WTC11 (cell line): ENCODE data around the gene SUPT20H. TPM values are rescaled to one million over a fixed set of nuclear protein-coding genes. Genes with fewer than 3 reads are reported as not detected.

Experiments used
- ATAC-seq: fragments of 200-7000 bp; cut with Tn5 transposase; 2 replicates; pipeline ENCODE4 v1.10.0; 2021; ENCODE audit warnings: mild to moderate bottlenecking, moderate library complexity
- CTCF ChIA-PET: fragments of 300-600 bp; sonication (Branson Sonifier 250); formaldehyde crosslinking; loops from one replicate; lab custom pipeline; 2021; ENCODE audit warnings: antibody characterized with exemption; lab: Charles Lee
- POLR2A ChIA-PET: fragments of 350-600 bp; sonication (Branson Sonifier 250); formaldehyde crosslinking; loops from one replicate; lab custom pipeline; 2021; ENCODE audit warnings: antibody characterized with exemption; lab: Charles Lee
- DNase-seq: peaks from one replicate; pipeline ENCODE4 v3.0.0; 2021; ENCODE audit warnings: low spot score
- H3K27ac Mint-ChIP-seq: 2 replicates; pipeline ENCODE4 v1.8.0; 2021; ENCODE audit warnings: mixed read lengths
- H3K27me3 Mint-ChIP-seq: 2 replicates; pipeline ENCODE4 v1.8.0; 2021; ENCODE audit warnings: low read depth, mild to moderate bottlenecking, moderate library complexity, mixed read lengths
- H3K36me3 Mint-ChIP-seq: 2 replicates; pipeline ENCODE4 v1.8.0; 2021; ENCODE audit warnings: mixed read lengths
- H3K4me1 Mint-ChIP-seq: 2 replicates; pipeline ENCODE4 v1.8.0; 2022; ENCODE audit warnings: mixed read lengths
- H3K4me3 Mint-ChIP-seq: 2 replicates; pipeline ENCODE4 v1.8.0; 2021; ENCODE audit warnings: mild to moderate bottlenecking, moderate library complexity, mixed read lengths
- H3K9me3 Mint-ChIP-seq: 2 replicates; pipeline ENCODE4 v1.8.0; 2021; ENCODE audit warnings: mixed read lengths
- CBFB ChIP-seq: sonication (generic); formaldehyde crosslinking; IDR thresholded peaks from 2 replicates; pipeline ENCODE4 v1.8.1; 2022; ENCODE audit warnings: mild to moderate bottlenecking, low read depth, missing genetic modification reagents
- CREB1 ChIP-seq: sonication (generic); formaldehyde crosslinking; IDR thresholded peaks from 2 replicates; pipeline ENCODE4 v1.8.0; 2023; ENCODE audit warnings: mild to moderate bottlenecking, missing genetic modification reagents
- ESRRA ChIP-seq: sonication (generic); formaldehyde crosslinking; IDR thresholded peaks from 2 replicates; pipeline ENCODE4 v1.8.1; 2022; ENCODE audit warnings: mild to moderate bottlenecking, missing genetic modification reagents, borderline replicate concordance
- ETV6 ChIP-seq: sonication (generic); formaldehyde crosslinking; IDR thresholded peaks from 2 replicates; pipeline ENCODE4 v1.8.1; 2022; ENCODE audit warnings: mild to moderate bottlenecking, missing genetic modification reagents
- GTF2I ChIP-seq: fragments of 250-450 bp; sonication (Bioruptor Pico); conservative IDR thresholded peaks from 2 replicates; pipeline ENCODE4 v1.4.0; 2021; ENCODE audit warnings: mild to moderate bottlenecking
- MXD4 ChIP-seq: fragments of 250-450 bp; sonication (Bioruptor Pico); IDR thresholded peaks from 2 replicates; pipeline ENCODE4 v1.8.0; 2021; ENCODE audit warnings: mild to moderate bottlenecking, moderate library complexity, borderline replicate concordance
- MYBL2 ChIP-seq: sonication (generic); formaldehyde crosslinking; IDR thresholded peaks from 2 replicates; pipeline ENCODE4 v1.8.1; 2023; ENCODE audit warnings: mild to moderate bottlenecking, moderate library complexity, missing genetic modification reagents
- NFYB ChIP-seq: sonication (generic); formaldehyde crosslinking; conservative IDR thresholded peaks from 2 replicates; pipeline ENCODE4 v1.8.0; 2022; ENCODE audit warnings: low read depth, missing genetic modification reagents
- NR1H2 ChIP-seq: sonication (generic); formaldehyde crosslinking; IDR thresholded peaks from 2 replicates; pipeline ENCODE4 v1.9.0; 2021; ENCODE audit warnings: mild to moderate bottlenecking, moderate library complexity, missing genetic modification reagents
- NR3C1 ChIP-seq: sonication (generic); formaldehyde crosslinking; conservative IDR thresholded peaks from 2 replicates; pipeline ENCODE4 v1.8.1; 2023; ENCODE audit warnings: low read depth, mild to moderate bottlenecking, missing genetic modification reagents
- SOX15 ChIP-seq: fragments of 250-450 bp; sonication (Bioruptor Pico); IDR thresholded peaks from 2 replicates; pipeline ENCODE4 v1.9.0; 2021; ENCODE audit warnings: mild to moderate bottlenecking
- TEAD4 ChIP-seq: sonication (generic); formaldehyde crosslinking; IDR thresholded peaks from 2 replicates; pipeline ENCODE4 v1.8.0; 2022; ENCODE audit warnings: mild to moderate bottlenecking, missing genetic modification reagents
- TP53 ChIP-seq: sonication (generic); formaldehyde crosslinking; IDR thresholded peaks from 2 replicates; pipeline ENCODE4 v1.8.1; 2023; ENCODE audit warnings: mild to moderate bottlenecking, missing genetic modification reagents
- ZNF263 ChIP-seq: sonication (generic); formaldehyde crosslinking; IDR thresholded peaks from 2 replicates; pipeline ENCODE4 v1.8.1; 2022; ENCODE audit warnings: low read depth, mild to moderate bottlenecking, moderate library complexity, missing genetic modification reagents
- total RNA-seq: library from RNA; stranded (reverse); gene quantifications from 3 replicates; pipeline ENCODE4 v1.2.3, GENCODE V29; 2021
- TF ChIP-seq, protein P1 (sequence below): sonication (generic); formaldehyde crosslinking; IDR thresholded peaks from 2 replicates; pipeline ENCODE4 v1.8.0; 2022; ENCODE audit warnings: mild to moderate bottlenecking, missing genetic modification reagents
- TF ChIP-seq, protein P2 (sequence below): sonication (generic); formaldehyde crosslinking; IDR thresholded peaks from 2 replicates; pipeline ENCODE4 v1.8.0; 2023; ENCODE audit warnings: mild to moderate bottlenecking, missing genetic modification reagents
- TF ChIP-seq, protein P3 (sequence below): fragments of 250-450 bp; sonication (Bioruptor Pico); IDR thresholded peaks from 2 replicates; pipeline ENCODE4 v1.9.0; 2021; ENCODE audit warnings: moderate library complexity, mild to moderate bottlenecking, inconsistent platforms, borderline replicate concordance
- TF ChIP-seq, protein P4 (sequence below): sonication (generic); formaldehyde crosslinking; IDR thresholded peaks from 2 replicates; pipeline ENCODE4 v1.8.1; 2022; ENCODE audit warnings: mild to moderate bottlenecking, missing genetic modification reagents, moderate library complexity, borderline replicate concordance
- TF ChIP-seq, protein P5 (sequence below): sonication (generic); formaldehyde crosslinking; IDR thresholded peaks from 2 replicates; pipeline ENCODE4 v1.8.1; 2023; ENCODE audit warnings: mild to moderate bottlenecking, missing genetic modification reagents, moderate library complexity
- TF ChIP-seq, protein P6 (sequence below): fragments of 250-450 bp; sonication (Bioruptor Pico); IDR thresholded peaks from 2 replicates; pipeline ENCODE4 v1.9.0; 2021; ENCODE audit warnings: mild to moderate bottlenecking
- TF ChIP-seq, protein P7 (sequence below): sonication (generic); formaldehyde crosslinking; IDR thresholded peaks from 2 replicates; pipeline ENCODE4 v1.8.0; 2022; ENCODE audit warnings: missing genetic modification reagents
- TF ChIP-seq, protein P8 (sequence below): sonication (generic); formaldehyde crosslinking; IDR thresholded peaks from 2 replicates; pipeline ENCODE4 v1.8.1; 2022; ENCODE audit warnings: missing genetic modification reagents, borderline replicate concordance

Gene SUPT20H
- total RNA-seq, 1 experiment from 2014 or later = 68.0 TPM

DNA sequence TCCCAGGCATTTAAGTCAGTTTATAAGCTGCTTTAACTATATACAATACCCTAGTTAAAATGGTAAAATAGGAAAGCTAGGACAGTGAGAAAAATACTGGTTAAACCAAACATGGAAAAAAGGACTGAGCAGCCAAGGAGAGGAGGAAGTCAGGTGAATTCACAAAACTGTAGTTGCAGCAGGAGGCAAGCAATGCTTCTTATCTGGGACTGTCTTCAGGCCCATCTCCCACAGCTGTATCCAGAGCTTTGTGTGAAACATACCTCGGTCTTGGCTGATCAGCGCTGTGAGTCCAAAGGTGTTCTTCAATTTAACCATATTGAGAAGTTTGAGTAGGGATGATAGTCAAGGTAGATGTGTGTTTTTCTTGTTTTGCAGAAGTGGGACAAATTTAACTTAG, 15.7 kb upstream of the SUPT20H start:
- Mint-ChIP-seq H3K27me3 (no peaks in the 10 kb centered on the region), H3K36me3 (no peaks in the 10 kb centered on the region), H3K4me1 (peaks cover 8% of the 10 kb centered on the region), H3K27ac (0 out of 2 replicates have a peak overlapping the region, but pooled peaks have one; percentile 29), H3K4me3 (no peak overlapping the region), H3K9me3 (no peaks in the 10 kb centered on the region)
- ChIA-PET POLR2A (interaction anchor here (0.6 kb wide), 1 partner anchor 11 kb away, joined by 6 read pairs; no protein-coding TSS in a partner anchor), CTCF (no interaction called here)
- DNase-seq (no peak), ATAC-seq (peak; percentile 69; the same call in 1 of the 2 replicates)
- TF ChIP-seq, protein P1, sequence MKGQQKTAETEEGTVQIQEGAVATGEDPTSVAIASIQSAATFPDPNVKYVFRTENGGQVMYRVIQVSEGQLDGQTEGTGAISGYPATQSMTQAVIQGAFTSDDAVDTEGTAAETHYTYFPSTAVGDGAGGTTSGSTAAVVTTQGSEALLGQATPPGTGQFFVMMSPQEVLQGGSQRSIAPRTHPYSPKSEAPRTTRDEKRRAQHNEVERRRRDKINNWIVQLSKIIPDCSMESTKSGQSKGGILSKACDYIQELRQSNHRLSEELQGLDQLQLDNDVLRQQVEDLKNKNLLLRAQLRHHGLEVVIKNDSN = no peak
- TF ChIP-seq ZNF263 (no peak), TP53 (CRISPR knock-in tag) (no peak)

DNA sequence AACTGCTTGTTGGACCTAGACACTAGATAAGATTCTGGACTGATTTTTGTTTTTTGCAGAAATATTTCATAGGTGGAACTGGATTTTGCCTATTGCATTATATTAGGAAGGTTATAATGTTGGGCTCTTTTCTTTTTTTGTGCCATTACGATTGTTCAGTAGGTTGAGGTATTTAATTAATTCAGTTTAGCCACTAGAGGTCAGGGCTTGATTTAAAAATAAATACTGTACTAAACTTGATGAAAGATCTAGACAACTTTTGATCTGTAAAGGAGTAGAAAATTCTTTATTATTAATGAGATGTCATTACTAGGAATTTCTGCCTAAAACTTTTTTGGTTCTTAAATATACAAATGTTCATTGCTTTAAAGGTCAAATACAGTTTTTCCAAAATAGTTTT, 15.2 kb upstream of the SUPT20H start:
- no peaks in the 10 kb centered on the region for H3K36me3 Mint-ChIP-seq
- no peaks in the 10 kb centered on the region for H3K9me3 Mint-ChIP-seq
- ChIA-PET POLR2A (no interaction called here), CTCF (no interaction called here)
- peaks cover 8% of the 10 kb centered on the region for H3K4me1 Mint-ChIP-seq
- no peak overlapping the region for H3K4me3 Mint-ChIP-seq
- ATAC-seq (peak; percentile 41), DNase-seq (no peak)
- H3K27ac Mint-ChIP-seq = peak overlapping the region; percentile 63; the same call in 1 of the 2 replicates
- H3K27me3 Mint-ChIP-seq = no peaks in the 10 kb centered on the region
- TF ChIP-seq ETV6 (CRISPR knock-in tag) = no peak
- TF ChIP-seq, protein P2, sequence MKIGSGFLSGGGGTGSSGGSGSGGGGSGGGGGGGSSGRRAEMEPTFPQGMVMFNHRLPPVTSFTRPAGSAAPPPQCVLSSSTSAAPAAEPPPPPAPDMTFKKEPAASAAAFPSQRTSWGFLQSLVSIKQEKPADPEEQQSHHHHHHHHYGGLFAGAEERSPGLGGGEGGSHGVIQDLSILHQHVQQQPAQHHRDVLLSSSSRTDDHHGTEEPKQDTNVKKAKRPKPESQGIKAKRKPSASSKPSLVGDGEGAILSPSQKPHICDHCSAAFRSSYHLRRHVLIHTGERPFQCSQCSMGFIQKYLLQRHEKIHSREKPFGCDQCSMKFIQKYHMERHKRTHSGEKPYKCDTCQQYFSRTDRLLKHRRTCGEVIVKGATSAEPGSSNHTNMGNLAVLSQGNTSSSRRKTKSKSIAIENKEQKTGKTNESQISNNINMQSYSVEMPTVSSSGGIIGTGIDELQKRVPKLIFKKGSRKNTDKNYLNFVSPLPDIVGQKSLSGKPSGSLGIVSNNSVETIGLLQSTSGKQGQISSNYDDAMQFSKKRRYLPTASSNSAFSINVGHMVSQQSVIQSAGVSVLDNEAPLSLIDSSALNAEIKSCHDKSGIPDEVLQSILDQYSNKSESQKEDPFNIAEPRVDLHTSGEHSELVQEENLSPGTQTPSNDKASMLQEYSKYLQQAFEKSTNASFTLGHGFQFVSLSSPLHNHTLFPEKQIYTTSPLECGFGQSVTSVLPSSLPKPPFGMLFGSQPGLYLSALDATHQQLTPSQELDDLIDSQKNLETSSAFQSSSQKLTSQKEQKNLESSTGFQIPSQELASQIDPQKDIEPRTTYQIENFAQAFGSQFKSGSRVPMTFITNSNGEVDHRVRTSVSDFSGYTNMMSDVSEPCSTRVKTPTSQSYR (CRISPR knock-in tag) = no peak
- TF ChIP-seq GTF2I (CRISPR knock-in tag) = no peak
- TF ChIP-seq SOX15 = no peak
- TF ChIP-seq MXD4 = no peak
- no peak for TF ChIP-seq MYBL2 (CRISPR knock-in tag)
- TF ChIP-seq, protein P3, sequence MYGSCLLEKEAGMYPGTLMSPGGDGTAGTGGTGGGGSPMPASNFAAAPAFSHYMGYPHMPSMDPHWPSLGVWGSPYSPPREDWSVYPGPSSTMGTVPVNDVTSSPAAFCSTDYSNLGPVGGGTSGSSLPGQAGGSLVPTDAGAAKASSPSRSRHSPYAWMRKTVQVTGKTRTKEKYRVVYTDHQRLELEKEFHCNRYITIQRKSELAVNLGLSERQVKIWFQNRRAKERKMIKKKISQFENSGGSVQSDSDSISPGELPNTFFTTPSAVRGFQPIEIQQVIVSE (CRISPR knock-in tag) = no peak
- no peak for TF ChIP-seq NR1H2 (CRISPR knock-in tag)
- TF ChIP-seq CBFB (CRISPR knock-in tag) = no peak
- TF ChIP-seq, protein P4, sequence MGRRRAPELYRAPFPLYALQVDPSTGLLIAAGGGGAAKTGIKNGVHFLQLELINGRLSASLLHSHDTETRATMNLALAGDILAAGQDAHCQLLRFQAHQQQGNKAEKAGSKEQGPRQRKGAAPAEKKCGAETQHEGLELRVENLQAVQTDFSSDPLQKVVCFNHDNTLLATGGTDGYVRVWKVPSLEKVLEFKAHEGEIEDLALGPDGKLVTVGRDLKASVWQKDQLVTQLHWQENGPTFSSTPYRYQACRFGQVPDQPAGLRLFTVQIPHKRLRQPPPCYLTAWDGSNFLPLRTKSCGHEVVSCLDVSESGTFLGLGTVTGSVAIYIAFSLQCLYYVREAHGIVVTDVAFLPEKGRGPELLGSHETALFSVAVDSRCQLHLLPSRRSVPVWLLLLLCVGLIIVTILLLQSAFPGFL (CRISPR knock-in tag) = no peak
- TF ChIP-seq ESRRA (CRISPR knock-in tag) = no peak
- TF ChIP-seq NFYB (CRISPR knock-in tag) = no peak
- no peak for TF ChIP-seq NR3C1 (CRISPR knock-in tag)
- TF ChIP-seq, protein P5, sequence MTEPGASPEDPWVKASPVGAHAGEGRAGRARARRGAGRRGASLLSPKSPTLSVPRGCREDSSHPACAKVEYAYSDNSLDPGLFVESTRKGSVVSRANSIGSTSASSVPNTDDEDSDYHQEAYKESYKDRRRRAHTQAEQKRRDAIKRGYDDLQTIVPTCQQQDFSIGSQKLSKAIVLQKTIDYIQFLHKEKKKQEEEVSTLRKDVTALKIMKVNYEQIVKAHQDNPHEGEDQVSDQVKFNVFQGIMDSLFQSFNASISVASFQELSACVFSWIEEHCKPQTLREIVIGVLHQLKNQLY (CRISPR knock-in tag) = no peak
- TF ChIP-seq, protein P6, sequence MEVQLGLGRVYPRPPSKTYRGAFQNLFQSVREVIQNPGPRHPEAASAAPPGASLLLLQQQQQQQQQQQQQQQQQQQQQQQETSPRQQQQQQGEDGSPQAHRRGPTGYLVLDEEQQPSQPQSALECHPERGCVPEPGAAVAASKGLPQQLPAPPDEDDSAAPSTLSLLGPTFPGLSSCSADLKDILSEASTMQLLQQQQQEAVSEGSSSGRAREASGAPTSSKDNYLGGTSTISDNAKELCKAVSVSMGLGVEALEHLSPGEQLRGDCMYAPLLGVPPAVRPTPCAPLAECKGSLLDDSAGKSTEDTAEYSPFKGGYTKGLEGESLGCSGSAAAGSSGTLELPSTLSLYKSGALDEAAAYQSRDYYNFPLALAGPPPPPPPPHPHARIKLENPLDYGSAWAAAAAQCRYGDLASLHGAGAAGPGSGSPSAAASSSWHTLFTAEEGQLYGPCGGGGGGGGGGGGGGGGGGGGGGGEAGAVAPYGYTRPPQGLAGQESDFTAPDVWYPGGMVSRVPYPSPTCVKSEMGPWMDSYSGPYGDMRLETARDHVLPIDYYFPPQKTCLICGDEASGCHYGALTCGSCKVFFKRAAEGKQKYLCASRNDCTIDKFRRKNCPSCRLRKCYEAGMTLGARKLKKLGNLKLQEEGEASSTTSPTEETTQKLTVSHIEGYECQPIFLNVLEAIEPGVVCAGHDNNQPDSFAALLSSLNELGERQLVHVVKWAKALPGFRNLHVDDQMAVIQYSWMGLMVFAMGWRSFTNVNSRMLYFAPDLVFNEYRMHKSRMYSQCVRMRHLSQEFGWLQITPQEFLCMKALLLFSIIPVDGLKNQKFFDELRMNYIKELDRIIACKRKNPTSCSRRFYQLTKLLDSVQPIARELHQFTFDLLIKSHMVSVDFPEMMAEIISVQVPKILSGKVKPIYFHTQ = no peak
- TF ChIP-seq TEAD4 (CRISPR knock-in tag) = no peak
- TF ChIP-seq, protein P7, sequence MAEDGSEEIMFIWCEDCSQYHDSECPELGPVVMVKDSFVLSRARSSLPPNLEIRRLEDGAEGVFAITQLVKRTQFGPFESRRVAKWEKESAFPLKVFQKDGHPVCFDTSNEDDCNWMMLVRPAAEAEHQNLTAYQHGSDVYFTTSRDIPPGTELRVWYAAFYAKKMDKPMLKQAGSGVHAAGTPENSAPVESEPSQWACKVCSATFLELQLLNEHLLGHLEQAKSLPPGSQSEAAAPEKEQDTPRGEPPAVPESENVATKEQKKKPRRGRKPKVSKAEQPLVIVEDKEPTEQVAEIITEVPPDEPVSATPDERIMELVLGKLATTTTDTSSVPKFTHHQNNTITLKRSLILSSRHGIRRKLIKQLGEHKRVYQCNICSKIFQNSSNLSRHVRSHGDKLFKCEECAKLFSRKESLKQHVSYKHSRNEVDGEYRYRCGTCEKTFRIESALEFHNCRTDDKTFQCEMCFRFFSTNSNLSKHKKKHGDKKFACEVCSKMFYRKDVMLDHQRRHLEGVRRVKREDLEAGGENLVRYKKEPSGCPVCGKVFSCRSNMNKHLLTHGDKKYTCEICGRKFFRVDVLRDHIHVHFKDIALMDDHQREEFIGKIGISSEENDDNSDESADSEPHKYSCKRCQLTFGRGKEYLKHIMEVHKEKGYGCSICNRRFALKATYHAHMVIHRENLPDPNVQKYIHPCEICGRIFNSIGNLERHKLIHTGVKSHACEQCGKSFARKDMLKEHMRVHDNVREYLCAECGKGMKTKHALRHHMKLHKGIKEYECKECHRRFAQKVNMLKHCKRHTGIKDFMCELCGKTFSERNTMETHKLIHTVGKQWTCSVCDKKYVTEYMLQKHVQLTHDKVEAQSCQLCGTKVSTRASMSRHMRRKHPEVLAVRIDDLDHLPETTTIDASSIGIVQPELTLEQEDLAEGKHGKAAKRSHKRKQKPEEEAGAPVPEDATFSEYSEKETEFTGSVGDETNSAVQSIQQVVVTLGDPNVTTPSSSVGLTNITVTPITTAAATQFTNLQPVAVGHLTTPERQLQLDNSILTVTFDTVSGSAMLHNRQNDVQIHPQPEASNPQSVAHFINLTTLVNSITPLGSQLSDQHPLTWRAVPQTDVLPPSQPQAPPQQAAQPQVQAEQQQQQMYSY = no peak
- TF ChIP-seq CREB1 (CRISPR knock-in tag) = no peak
- TF ChIP-seq, protein P8, sequence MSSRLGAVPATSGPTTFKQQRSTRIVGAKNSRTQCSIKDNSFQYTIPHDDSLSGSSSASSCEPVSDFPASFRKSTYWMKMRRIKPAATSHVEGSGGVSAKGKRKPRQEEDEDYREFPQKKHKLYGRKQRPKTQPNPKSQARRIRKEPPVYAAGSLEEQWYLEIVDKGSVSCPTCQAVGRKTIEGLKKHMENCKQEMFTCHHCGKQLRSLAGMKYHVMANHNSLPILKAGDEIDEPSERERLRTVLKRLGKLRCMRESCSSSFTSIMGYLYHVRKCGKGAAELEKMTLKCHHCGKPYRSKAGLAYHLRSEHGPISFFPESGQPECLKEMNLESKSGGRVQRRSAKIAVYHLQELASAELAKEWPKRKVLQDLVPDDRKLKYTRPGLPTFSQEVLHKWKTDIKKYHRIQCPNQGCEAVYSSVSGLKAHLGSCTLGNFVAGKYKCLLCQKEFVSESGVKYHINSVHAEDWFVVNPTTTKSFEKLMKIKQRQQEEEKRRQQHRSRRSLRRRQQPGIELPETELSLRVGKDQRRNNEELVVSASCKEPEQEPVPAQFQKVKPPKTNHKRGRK (CRISPR knock-in tag) = no peak
